H9 (cell line): ENCODE measurements around the gene ACTC1. TPM values are rescaled to one million over a fixed set of nuclear protein-coding genes. Genes with fewer than 3 reads are reported as not detected.

Experiments
- DNase-seq: peaks from one replicate; pipeline ENCODE4 v3.0.0-alpha.2; 2017
- H2AFZ ChIP-seq: one replicate; pipeline ENCODE4 v1.6.1; 2013; ENCODE audit warnings: mild to moderate bottlenecking, low read length, control low read depth, moderate library complexity
- H2AK5ac ChIP-seq: 2 replicates; pipeline ENCODE4 v1.6.1; 2013; ENCODE audit warnings: low read length, control low read depth, mixed read lengths; ENCODE audit not compliant: insufficient read length
- H2BK120ac ChIP-seq: one replicate; pipeline ENCODE4 v1.6.1; 2013; ENCODE audit warnings: low read depth, mild to moderate bottlenecking, low read length, control low read depth, inconsistent platforms; ENCODE audit not compliant: poor library complexity, severe bottlenecking
- H2BK12ac ChIP-seq: 2 replicates; pipeline ENCODE4 v1.6.1; 2013; ENCODE audit warnings: low read length, control low read depth, mixed read lengths, low read depth; ENCODE audit not compliant: insufficient read length
- H2BK15ac ChIP-seq: 2 replicates; pipeline ENCODE4 v1.6.1; 2013; ENCODE audit warnings: low read depth, low read length, control low read depth
- H2BK20ac ChIP-seq: one replicate; pipeline ENCODE4 v1.6.1; 2013; ENCODE audit warnings: low read depth, mild to moderate bottlenecking, low read length, control low read depth, inconsistent platforms; ENCODE audit not compliant: poor library complexity, severe bottlenecking
- H2BK5ac ChIP-seq: 2 replicates; pipeline ENCODE4 v1.6.1; 2013; ENCODE audit warnings: low read length, control low read depth, mixed read lengths; ENCODE audit not compliant: insufficient read length
- H3K14ac ChIP-seq: 2 replicates; pipeline ENCODE4 v1.6.1; 2013; ENCODE audit warnings: low read length, control low read depth; ENCODE audit not compliant: insufficient read depth
- H3K18ac ChIP-seq: 2 replicates; pipeline ENCODE4 v1.6.1; 2013; ENCODE audit warnings: low read depth, mild to moderate bottlenecking, mixed read lengths, low read length, control low read depth; ENCODE audit not compliant: insufficient read length
- H3K23ac ChIP-seq: 2 replicates; pipeline ENCODE4 v1.6.1; 2013; ENCODE audit warnings: low read length, control low read depth, mixed read lengths, low read depth; ENCODE audit not compliant: insufficient read length
- H3K23me2 ChIP-seq: 2 replicates; pipeline ENCODE4 v1.6.1; 2013; ENCODE audit warnings: low read depth, mild to moderate bottlenecking, mixed read lengths, low read length, control low read depth; ENCODE audit not compliant: insufficient read length, poor library complexity, severe bottlenecking
- H3K27ac ChIP-seq: 2 replicates; pipeline ENCODE4 v1.5.1; 2013; ENCODE audit warnings: low read length, control low read depth, mixed read lengths, low read depth; ENCODE audit not compliant: insufficient read length
- H3K27me3 ChIP-seq: 2 replicates; pipeline ENCODE4 v1.6.1; 2013; ENCODE audit warnings: low read length, control low read depth, inconsistent platforms; ENCODE audit not compliant: insufficient read depth
- H3K4ac ChIP-seq: 2 replicates; pipeline ENCODE4 v1.6.1; 2013; ENCODE audit warnings: low read depth, mild to moderate bottlenecking, control low read depth, inconsistent platforms, low read length, moderate library complexity
- H3K4me1 ChIP-seq: 2 replicates; pipeline ENCODE4 v1.6.1; 2013; ENCODE audit warnings: low read length, control low read depth, inconsistent platforms; ENCODE audit not compliant: insufficient read depth
- H3K4me2 ChIP-seq: 2 replicates; pipeline ENCODE4 v1.6.1; 2013; ENCODE audit warnings: low read length, control low read depth, mixed read lengths; ENCODE audit not compliant: insufficient read length, insufficient read depth
- H3K56ac ChIP-seq: 2 replicates; pipeline ENCODE4 v1.6.1; 2013; ENCODE audit warnings: low read depth, mild to moderate bottlenecking, mixed read lengths, low read length, control low read depth; ENCODE audit not compliant: insufficient read length
- H3K79me1 ChIP-seq: 2 replicates; pipeline ENCODE4 v1.6.1; 2013; ENCODE audit warnings: low read depth, mild to moderate bottlenecking, moderate library complexity, low read length, control low read depth, inconsistent platforms; ENCODE audit not compliant: insufficient read depth, poor library complexity, severe bottlenecking
- H3K79me2 ChIP-seq: 2 replicates; pipeline ENCODE4 v1.6.1; 2013; ENCODE audit warnings: low read length, control low read depth, inconsistent platforms; ENCODE audit not compliant: insufficient read depth
- H3K9ac ChIP-seq: 2 replicates; pipeline ENCODE4 v1.6.1; 2013; ENCODE audit warnings: low read length, control low read depth, mixed read lengths; ENCODE audit not compliant: insufficient read length; ENCODE audit errors: extremely low read depth
- H3K9me3 ChIP-seq: one replicate; pipeline ENCODE4 v1.6.1; 2013; ENCODE audit warnings: low read depth, low read length, inconsistent platforms; ENCODE audit not compliant: control insufficient read depth
- H3T11ph ChIP-seq: one replicate; pipeline ENCODE4 v1.6.1; 2013; ENCODE audit warnings: mild to moderate bottlenecking, low read length, control low read depth, inconsistent platforms
- H4K20me1 ChIP-seq: one replicate; pipeline ENCODE4 v1.6.1; 2013; ENCODE audit not compliant: control insufficient read depth, insufficient read length, insufficient read depth
- H4K5ac ChIP-seq: 2 replicates; pipeline ENCODE4 v1.6.1; 2013; ENCODE audit warnings: low read depth, mild to moderate bottlenecking, mixed read lengths, low read length, control low read depth; ENCODE audit not compliant: insufficient read length
- H4K8ac ChIP-seq: replicated peaks from 2 replicates; pipeline ENCODE4 v1.6.1; 2013; ENCODE audit warnings: low read length, control low read depth, mixed read lengths, low read depth; ENCODE audit not compliant: insufficient read length
- H4K91ac ChIP-seq: 2 replicates; pipeline ENCODE4 v1.6.1; 2013; ENCODE audit warnings: low read depth, mild to moderate bottlenecking, moderate library complexity, mixed read lengths, low read length, control low read depth; ENCODE audit not compliant: insufficient read length
- H3K27ac Mint-ChIP-seq, 3 experiments: 2 replicates in 2 of 3; 3 replicates in 1 of 3; pipeline ENCODE4 v1.8.0; 2020 to 2021; ENCODE audit warnings: mixed read lengths in 3 of 3, mild to moderate bottlenecking in 1 of 3, moderate library complexity in 1 of 3
- H3K27me3 Mint-ChIP-seq: 2 replicates; pipeline ENCODE4 v1.8.0; 2021; ENCODE audit warnings: low read depth, mild to moderate bottlenecking, moderate library complexity, mixed read lengths
- H3K36me3 Mint-ChIP-seq, 3 experiments: 2 replicates in 2 of 3; 3 replicates in 1 of 3; pipeline ENCODE4 v1.8.0; 2020 to 2021; ENCODE audit warnings: low read depth in 3 of 3, mixed read lengths in 3 of 3; ENCODE audit not compliant: insufficient read depth in 1 of 3
- H3K4me1 Mint-ChIP-seq, 2 experiments: 2 replicates each; pipeline ENCODE4 v1.8.0; 2020; ENCODE audit warnings: mixed read lengths in 2 of 2
- H3K4me3 Mint-ChIP-seq, 2 experiments: 2 replicates in 1 of 2; 3 replicates in 1 of 2; pipeline ENCODE4 v1.8.0; 2020 to 2021; ENCODE audit warnings: mild to moderate bottlenecking in 2 of 2, mixed read lengths in 2 of 2, moderate library complexity in 1 of 2
- H3K9me3 Mint-ChIP-seq, 2 experiments: 2 replicates in 1 of 2; 3 replicates in 1 of 2; pipeline ENCODE4 v1.8.0; 2020; ENCODE audit warnings: mild to moderate bottlenecking in 2 of 2, mixed read lengths in 2 of 2, moderate library complexity in 1 of 2
- CTCF ChIP-seq: fragments of 200-600 bp; sonication (generic); conservative IDR thresholded peaks from 3 replicates; pipeline ENCODE4 v1.8.0; 2021; ENCODE audit warnings: antibody characterized with exemption, mild to moderate bottlenecking
- WGBS: extraction: QIAGEN DNeasy Blood & Tissue Kit; methylation state at CpG from one replicate; pipeline ENCODE4 v1.1.7; 2013; ENCODE audit warnings: missing lambda C conversion rate, low lambda C conversion rate, mixed read lengths; ENCODE audit not compliant: insufficient read length; ENCODE audit errors: extremely low coverage; 5-methylcytosine and 5-hydroxymethylcytosine counted together
- total RNA-seq: library from RNA; stranded (reverse); gene quantifications from 2 replicates; pipeline ENCODE4 v1.2.1, GENCODE V29; 2021

ACTC1 gene
- total RNA-seq, 1 experiment from 2014 or later, result 52.2 TPM

GRCh38 chr15:34793071-34793470 is 2.3 kb downstream of the ACTC1 start:
- H3K23ac ChIP-seq, result no peak overlapping the region

More at GRCh38 chr15:34793071-34793470, 2.3 kb downstream of the ACTC1 start:
- Histone ChIP-seq H3T11ph (no peak overlapping the region), H2AK5ac (no peak overlapping the region), H2BK12ac (no peak overlapping the region), H4K8ac (no peak overlapping the region), H3K23me2 (peaks cover 8% of the 10 kb centered on the region), H4K5ac (no peak overlapping the region), H2BK20ac (no peak overlapping the region), H3K27ac (no peak overlapping the region), H3K56ac (no peak overlapping the region), H3K4me2 (no peak overlapping the region), H2BK15ac (no peak overlapping the region), H3K9me3 (no peaks in the 10 kb centered on the region), H3K9ac (no peak overlapping the region), H2BK5ac (no peak overlapping the region), H3K79me1 (no peaks in the 10 kb centered on the region), H3K27me3 (no peaks in the 10 kb centered on the region; the same call in 1 of the 2 replicates), H3K79me2 (no peaks in the 10 kb centered on the region), H3K14ac (no peak overlapping the region), H3K4me1 (no peaks in the 10 kb centered on the region), H3K18ac (no peak overlapping the region), H3K4ac (no peak overlapping the region), H2BK120ac (no peak overlapping the region), H4K20me1 (no peaks in the 10 kb centered on the region), H2AFZ (no peak overlapping the region), H4K91ac (no peak overlapping the region)
- WGBS, result no CpG with 5 or more reads among the region's 9 CpGs
- H3K36me3 Mint-ChIP-seq, result peaks cover 0 to 17% (median 14%) of the 10 kb centered on the region in 3 experiments; a peak in 4 of 7 replicates
- peaks cover 38% of the 10 kb centered on the region for H3K27me3 Mint-ChIP-seq
- H3K27ac Mint-ChIP-seq, result no peak overlapping the region
- peaks cover 4 to 13% of the 10 kb centered on the region in 2 experiments; a peak in 3 of 4 replicates for H3K4me1 Mint-ChIP-seq
- TF ChIP-seq CTCF, result no peak
- no peaks in the 10 kb centered on the region for H3K9me3 Mint-ChIP-seq
- DNase-seq, result no peak
- no peak overlapping the region; a peak in 1 of 5 replicates for H3K4me3 Mint-ChIP-seq
